Raji (cell line): ENCODE measurements around the gene CD300H.

Experiments
- POLR2A ChIP-seq: IDR thresholded peaks from 2 replicates; pipeline ENCODE4 v1.6.1; 2011; ENCODE audit warnings: low read depth, low read length, control low read depth; ENCODE audit not compliant: insufficient read depth

Gene CD300H

GRCh38 chr17:74527756-74528155 is 39.6 kb downstream of the CD300H start:
- TF ChIP-seq POLR2A: no peak

GRCh38 chr17:74527081-74527480 is 40.2 kb downstream of the CD300H start:
- TF ChIP-seq POLR2A: no peak

- TF ChIP-seq POLR2A: no peak
Observed at GRCh38 chr17:74526681-74527080, 40.6 kb downstream of the CD300H start.

- TF ChIP-seq POLR2A: no peak
Observed at GRCh38 chr17:74525781-74526288, 41.5 kb downstream of the CD300H start.

- TF ChIP-seq POLR2A: no peak
Observed at GRCh38 chr17:74525465-74525725, 41.9 kb downstream of the CD300H start.

- TF ChIP-seq POLR2A: no peak
Observed at GRCh38 chr17:74524653-74525464, 42.5 kb downstream of the CD300H start.

DNA sequence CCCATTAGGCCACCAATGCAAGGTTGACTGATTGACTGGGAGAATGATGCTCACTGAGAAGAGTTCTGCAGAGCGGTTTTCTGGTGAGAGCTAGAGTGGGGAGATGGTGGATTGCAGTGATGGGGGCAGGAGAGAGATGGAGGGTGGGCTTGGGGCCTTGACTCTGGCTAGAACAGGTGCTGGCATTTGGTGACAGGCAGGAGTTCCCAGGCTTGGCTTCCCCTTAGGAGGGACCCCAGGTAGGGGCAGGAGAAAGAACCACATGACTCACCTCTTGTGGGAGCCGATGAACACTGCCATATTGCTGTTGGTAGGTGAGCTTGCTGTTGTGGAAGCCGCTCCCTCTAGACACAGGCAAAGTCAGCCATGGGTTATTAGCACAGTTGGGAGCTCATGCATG is 44.0 kb downstream of the CD300H start:
- no peak for TF ChIP-seq POLR2A

DNA sequence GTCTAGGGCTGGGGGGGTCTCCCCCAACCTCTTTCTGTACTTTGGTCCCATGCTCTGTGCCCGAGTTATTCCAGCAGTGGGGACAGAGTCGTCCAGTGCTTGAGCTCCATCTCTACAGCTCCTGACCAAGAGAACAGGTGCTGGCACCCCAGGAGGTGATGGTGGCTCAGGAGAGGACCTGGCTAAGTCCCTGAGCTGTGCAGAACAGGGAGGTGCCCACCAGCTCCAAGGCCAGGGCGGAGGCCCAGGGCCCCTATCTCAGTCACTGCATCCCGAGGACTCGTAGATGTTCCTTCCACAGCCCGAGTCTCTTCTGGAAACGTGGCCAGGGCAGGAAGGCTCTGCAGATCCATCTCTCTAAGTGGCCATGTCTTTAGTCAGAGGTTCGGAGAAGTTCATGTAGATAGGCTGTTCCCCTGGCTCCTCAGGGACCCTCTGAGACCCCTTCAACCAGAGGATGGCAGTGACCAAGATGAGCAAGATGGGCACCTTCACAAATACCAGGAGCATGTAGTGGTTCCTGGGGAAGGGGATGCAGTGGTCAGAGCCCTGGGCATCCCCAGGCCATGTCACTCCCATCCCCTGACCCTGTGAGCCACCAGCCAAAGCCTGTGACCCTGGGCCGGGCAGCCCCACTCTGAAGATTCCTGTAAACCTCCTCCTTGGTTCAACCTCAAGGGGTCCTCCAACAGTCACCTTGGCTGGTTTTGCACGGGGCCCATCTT is 44.8 kb downstream of the CD300H start:
- no peak for TF ChIP-seq POLR2A

DNA sequence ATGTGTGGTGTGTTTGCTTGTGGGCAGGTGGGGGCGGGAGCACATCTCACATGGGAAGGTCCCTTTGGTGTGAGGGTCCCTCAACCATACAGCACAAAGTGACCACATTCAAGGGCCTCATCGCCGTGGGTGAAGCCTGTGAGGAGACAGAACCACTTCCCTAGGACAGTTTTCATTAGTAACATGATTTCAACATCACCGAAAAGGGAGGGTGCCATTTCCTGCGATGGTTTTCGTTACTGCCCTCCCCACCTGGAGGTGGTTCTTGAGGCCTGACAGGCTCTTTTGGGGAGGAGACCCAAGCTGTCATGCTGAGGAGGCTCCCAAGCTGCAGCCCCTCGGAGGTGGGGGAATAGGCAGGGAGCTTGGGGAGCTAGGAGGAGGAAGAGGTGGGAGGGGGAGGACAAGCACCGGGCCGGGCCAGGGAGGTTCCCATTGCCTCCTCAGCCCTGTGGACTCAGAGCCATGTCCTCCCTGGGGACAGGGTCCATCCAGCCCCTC is 45.6 kb downstream of the CD300H start:
- no peak for TF ChIP-seq POLR2A

DNA sequence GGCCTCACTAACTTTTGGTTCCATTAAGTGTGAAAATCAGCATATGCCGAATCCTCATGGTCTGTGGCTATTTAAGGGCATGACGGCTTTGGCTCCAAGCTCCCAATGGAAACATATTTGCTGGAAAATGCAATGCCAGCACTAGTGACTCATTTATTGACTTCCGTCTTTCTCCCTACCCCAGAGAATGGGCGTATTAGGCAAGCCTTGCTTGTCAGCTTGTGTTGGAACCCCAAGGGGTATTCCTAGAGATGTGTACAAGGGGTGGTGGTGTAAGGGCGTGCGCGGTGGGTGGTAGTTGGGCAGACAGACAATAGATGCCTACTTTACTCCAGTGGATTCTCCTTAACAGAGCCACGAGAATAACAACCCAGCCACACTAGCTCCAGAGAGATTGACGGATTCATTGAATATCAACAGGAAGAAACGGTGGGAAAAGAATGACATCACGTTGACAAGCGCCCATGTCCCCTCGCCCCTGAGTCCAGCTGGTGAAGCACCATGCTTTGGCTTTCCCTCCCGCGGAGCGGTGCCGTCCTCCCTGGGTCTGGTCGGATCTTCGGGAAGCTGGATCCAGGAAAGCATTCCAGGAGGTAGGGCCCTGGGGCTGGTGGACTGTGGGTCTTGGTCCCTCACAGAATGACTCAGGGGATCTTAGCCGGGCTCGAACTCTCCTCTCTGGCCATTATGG is 46.4 kb downstream of the CD300H start:
- TF ChIP-seq POLR2A: no peak

DNA sequence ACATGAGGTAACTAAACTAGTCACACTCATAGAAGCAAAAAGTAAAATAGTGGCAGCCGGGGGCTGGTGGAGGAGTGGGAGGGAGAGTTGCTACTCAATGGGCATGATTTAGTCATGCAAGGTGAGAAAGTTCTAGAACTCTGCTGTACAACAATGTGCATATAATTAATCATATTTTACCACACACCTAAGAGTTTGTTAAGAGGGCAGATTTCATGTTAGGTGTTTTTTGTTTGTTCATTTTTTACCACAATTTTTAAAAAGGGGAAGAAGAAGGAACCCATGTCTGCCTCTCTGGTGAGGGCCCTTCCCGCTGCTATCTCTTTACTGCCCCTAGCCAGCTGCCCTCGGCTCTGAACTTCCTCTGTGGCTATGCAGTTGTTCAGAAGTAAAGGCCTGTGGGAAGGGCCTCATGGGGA is 47.3 kb downstream of the CD300H start:
- no peak for TF ChIP-seq POLR2A

- TF ChIP-seq POLR2A: no peak
Observed at GRCh38 chr17:74516561-74517328, 50.6 kb downstream of the CD300H start.

DNA sequence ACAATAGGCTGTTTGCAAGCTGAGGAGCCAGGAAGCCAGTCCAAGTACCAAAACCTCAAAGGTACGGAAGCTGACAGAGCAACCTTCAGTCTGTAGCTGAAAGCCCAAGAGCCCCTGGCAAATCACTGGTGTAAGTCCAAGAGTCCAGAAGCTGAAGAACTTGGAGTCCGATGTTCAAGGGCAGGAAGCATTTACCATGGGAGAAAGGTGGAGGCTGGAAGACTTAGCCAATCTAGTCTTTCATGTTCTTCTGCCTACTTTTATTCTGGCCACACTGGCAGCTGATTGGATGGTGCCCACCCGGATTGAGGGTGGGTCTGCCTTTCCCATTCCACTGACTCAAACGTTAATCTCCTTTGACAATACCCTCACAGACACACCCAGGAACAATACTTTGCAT is 51.4 kb downstream of the CD300H start:
- TF ChIP-seq POLR2A: no peak

DNA sequence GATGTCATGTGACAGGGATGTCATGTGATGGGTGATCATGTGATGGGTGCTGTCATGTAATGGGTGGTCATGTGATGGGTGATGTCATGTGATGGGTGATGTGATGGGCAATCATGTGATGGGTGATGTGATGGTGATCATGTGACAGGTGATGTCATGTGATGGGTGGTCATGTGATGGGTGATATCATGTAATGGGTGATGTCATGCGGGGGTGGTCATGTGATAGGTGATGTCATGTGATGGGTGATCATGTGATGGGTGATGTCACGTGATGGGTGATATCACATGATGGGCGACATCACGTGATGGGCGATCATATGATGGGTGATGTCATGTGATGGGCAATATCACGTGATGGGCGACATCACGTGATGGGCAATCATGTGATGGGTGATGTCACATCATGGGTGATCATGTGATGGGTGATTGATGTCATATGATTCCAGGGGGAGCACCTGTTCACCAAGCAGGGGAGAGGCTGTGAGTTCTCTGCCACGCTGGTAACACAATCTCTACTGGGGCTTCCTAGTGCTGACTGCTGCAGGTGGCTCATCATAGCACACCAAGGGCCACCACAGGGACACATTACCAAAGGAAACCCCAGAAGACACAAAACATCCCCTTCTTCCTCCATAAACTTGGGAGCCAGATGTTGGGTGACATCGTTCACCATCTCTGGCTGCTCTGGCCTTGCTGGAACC is 52.5 kb downstream of the CD300H start:
- no peak for TF ChIP-seq POLR2A
